ENCODE data around the gene MS4A15.

DNA sequence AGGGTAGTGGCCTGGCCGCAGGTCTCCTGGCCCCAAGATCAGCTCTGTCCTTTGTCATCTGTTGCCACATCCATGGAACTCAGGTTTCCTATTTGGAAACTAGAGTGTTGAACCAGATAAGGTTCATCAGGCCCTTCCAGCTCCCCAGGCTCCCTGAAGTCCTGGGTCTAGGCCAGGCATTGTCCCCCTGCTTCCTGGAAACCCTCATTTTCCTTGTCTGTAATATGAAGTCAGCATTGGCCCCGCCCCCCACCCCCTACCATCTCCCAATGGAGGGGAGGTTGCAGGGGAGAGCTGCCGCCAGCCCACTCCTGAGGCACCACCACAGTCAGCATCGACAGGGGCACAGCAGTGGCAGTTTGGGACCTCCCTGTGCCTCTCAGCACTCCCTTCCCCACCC, 19.5 kb downstream of the MS4A15 start:
- no peak for TF ChIP-seq CTCF (IDR thresholded peaks at IDR 0.05)
- TF ChIP-seq EZH2 (IDR thresholded peaks at IDR 0.05; ENCODE audit: borderline replicate concordance, insufficient read depth, low read depth, low read length, poor library complexity, severe bottlenecking), result no peak

All from B cell (primary cell).